Ovary (tissue), 9 donors: Measurements from ENCODE around the gene CYLD. TPM values are rescaled to one million over a fixed set of nuclear protein-coding genes. Genes with fewer than 3 reads are reported as not detected.
A peak's percentile ranks its signal among the peaks of the same experiment; 100 is the strongest.

Experiments used
- DNase-seq, 5 donors: peaks; one replicate each; pipeline ENCODE4 v3.0.0-alpha.2; 2019 to 2020
- H3K27ac ChIP-seq, 2 donors: fragments of 200-600 bp; one replicate each; pipeline versions ENCODE4 v1.5.1 to v1.8.0; 2019 to 2022
- H3K27me3 ChIP-seq: fragments of 200-600 bp; one replicate; pipeline ENCODE4 v1.8.0; 2022
- H3K36me3 ChIP-seq: fragments of 200-600 bp; sonication (generic); one replicate; pipeline ENCODE4 v1.5.1; 2019
- H3K4me1 ChIP-seq: one replicate; pipeline ENCODE4 v1.8.1; 2013; ENCODE audit warnings: mild to moderate bottlenecking, moderate library complexity; ENCODE audit not compliant: insufficient read depth
- H3K4me3 ChIP-seq: fragments of 200-600 bp; sonication (generic); one replicate; pipeline ENCODE4 v1.5.1; 2017
- H3K9me3 ChIP-seq, 2 donors: fragments of 200-600 bp in 1 of 2; sonication (generic) in 1 of 2; one replicate each; pipeline versions ENCODE4 v1.5.1 to v1.8.1; 2013 to 2019; ENCODE audit warnings: mild to moderate bottlenecking in 1 of 2, moderate library complexity in 1 of 2
- EP300 ChIP-seq: sonication (generic); formaldehyde crosslinking; IDR thresholded peaks from one replicate; pipeline ENCODE4 v1.6.1; 2017; ENCODE audit warnings: antibody characterized with exemption
- POLR2A ChIP-seq: fragments of 450-650 bp; IDR thresholded peaks from one replicate; pipeline ENCODE4 v1.6.1; 2017; ENCODE audit warnings: antibody characterized with exemption, mild to moderate bottlenecking, moderate library complexity
- WGBS, 3 donors: extraction: QIAGEN DNeasy Blood & Tissue Kit in 1 of 3; methylation state at CpG; one replicate each; pipeline versions ENCODE4 v1.1.5 to v1.1.7; 2013 to 2017; 5-methylcytosine and 5-hydroxymethylcytosine counted together
- intact Hi-C, 4 donors: fragments of 100-400 bp; cut with DNase I; formaldehyde crosslinking; loops; one replicate each; pipeline versions ENCODE4 v1.11.0 to v1.15.1; 2022 to 2023
- polyA plus RNA-seq, 2 donors: library from polyadenylated mRNA; stranded (reverse); fragments of 200-250 nt in 1 of 2; fragments of 350-450 nt in 1 of 2; fragmentation: Illumina TruSeq in 1 of 2; extraction: RNeasy Lipid Tissue Mini Kit (QIAGEN cat#74804) in 1 of 2; gene quantifications; one replicate each; pipeline ENCODE4 v1.2.3, GENCODE V29; 2013 to 2014
- total RNA-seq, 7 donors: library from RNA; depleted of rRNA in 2 of 7; stranded (reverse); fragments of >200 nt in 2 of 7; fragmentation: NEBNext Ultra II Directional in 3 of 7; extraction: Animal tissue kit (Norgen Biotek cat#: 25700) in 3 of 7; gene quantifications; one replicate each; pipeline versions ENCODE4 v1.1.0 to v1.2.4, GENCODE V29; 2016 to 2023
- TF ChIP-seq, protein P1 (sequence below), 3 donors: fragments of 450-650 bp in 2 of 3; fragments of 200-600 bp in 1 of 3; IDR thresholded peaks; one replicate each; pipeline versions ENCODE4 v1.5.1 to v1.8.0; 2016 to 2022; ENCODE audit warnings: antibody characterized with exemption in 3 of 3, mild to moderate bottlenecking in 1 of 3
- donor health status: DM: no; HTN: no; CAD: no; lungs with moderate emphysema.
- donor health status: DM: no; HTN: no; CAD: no.
- donor health status: Bipolar disorder and iron deficiency.
- donor health status: DM: yes; HTN: yes; CAD: no.
- donor health status: DM: no; HTN: no; CAD: no.
- donor health status: DM: yes; HTN: yes; CAD: no.

Gene CYLD
- total and polyA plus RNA-seq, 9 donors: 11.2 to 57.6 (median 38.6) TPM

DNA sequence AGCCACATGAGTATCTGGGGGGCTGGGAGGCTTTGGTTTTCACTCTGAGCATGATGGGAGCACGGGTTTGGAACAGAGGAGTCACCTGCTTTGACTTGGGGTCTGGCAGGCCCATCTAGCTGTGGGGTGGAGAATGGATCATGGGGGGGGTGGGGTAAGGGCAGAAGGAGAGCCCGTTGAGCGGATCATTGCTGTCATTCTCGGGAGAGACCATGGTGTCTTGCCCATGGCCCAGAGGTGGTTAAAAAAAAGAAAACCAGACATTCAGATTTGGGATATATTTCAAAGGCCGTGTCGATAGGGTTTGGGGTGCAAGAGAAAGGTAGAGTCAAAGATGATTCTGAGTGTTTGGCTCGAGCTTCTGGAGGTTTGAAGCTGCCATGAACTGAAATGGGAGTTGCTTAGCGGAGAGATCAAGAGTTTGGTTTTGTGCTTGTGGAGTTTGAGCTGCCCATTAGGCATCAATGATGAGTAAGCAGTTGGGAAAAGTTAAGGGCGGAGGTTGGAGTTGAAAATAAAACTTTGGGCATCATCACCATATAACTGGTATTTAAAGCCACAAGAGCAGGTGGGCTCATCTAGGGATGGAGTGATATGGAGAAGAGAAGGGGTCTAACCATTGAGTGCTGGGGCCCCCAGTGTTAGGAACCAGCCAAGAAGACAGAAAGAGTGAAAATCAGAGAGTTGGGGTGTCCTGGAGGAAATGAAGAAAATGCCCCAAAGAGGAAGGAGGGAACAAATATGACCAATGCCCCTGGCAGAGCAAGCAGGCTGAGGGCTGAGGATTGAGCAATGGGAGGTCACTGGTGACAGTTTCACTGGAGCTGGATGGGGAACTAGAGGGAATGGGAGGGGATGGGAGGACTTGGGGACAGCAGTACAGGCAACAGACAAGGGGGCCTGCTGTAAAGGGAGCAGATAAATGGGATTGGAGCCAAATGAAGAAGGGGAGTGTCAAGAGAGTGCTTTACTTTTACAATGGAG is 46.6 kb upstream of the CYLD start:
- H3K4me3 ChIP-seq: no peak overlapping the region
- intact Hi-C loops: no loop called here
- H3K36me3 ChIP-seq: no peaks in the 10 kb centered on the region
- WGBS, 3 donors: 93 to 96% (median 95%) methylated on average over 9 of the region's 9 CpGs
- H3K27me3 ChIP-seq: no peaks in the 10 kb centered on the region
- no peak overlapping the region for H3K27ac ChIP-seq
- no peaks in the 10 kb centered on the region for H3K9me3 ChIP-seq
- peaks cover 10% of the 10 kb centered on the region for H3K4me1 ChIP-seq
- DNase-seq: no peak
- TF ChIP-seq, protein P1, sequence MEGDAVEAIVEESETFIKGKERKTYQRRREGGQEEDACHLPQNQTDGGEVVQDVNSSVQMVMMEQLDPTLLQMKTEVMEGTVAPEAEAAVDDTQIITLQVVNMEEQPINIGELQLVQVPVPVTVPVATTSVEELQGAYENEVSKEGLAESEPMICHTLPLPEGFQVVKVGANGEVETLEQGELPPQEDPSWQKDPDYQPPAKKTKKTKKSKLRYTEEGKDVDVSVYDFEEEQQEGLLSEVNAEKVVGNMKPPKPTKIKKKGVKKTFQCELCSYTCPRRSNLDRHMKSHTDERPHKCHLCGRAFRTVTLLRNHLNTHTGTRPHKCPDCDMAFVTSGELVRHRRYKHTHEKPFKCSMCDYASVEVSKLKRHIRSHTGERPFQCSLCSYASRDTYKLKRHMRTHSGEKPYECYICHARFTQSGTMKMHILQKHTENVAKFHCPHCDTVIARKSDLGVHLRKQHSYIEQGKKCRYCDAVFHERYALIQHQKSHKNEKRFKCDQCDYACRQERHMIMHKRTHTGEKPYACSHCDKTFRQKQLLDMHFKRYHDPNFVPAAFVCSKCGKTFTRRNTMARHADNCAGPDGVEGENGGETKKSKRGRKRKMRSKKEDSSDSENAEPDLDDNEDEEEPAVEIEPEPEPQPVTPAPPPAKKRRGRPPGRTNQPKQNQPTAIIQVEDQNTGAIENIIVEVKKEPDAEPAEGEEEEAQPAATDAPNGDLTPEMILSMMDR (IDR thresholded peaks at IDR 0.05): no peak
- no peak for TF ChIP-seq POLR2A

DNA sequence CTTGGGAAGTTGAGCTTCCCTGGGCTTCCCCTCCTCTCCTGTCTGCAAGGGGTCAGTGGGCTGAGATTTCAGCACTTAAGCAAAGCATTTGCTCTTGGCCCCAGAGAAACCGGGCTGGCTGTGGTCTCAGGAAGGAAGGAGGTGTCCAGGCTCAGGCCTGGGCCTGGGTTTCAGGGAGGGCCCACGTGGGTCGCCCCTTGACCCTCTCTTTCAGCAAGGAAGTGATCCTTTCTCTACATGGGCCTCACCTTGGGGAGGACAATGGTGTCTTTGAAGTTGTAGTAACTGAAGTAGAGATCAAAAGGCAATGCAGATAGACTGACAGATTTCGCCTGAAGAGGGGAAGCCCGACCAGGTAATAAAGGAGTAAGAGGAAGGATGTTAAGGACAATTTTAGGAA is 45.8 kb upstream of the CYLD start:
- DNase-seq: no peak
- H3K4me3 ChIP-seq: no peak overlapping the region
- WGBS, 3 donors: 74 to 78% (median 77%) methylated on average over 5 of the region's 5 CpGs
- no peaks in the 10 kb centered on the region for H3K36me3 ChIP-seq
- H3K27ac ChIP-seq: no peak overlapping the region
- H3K4me1 ChIP-seq: peaks cover 10% of the 10 kb centered on the region
- H3K9me3 ChIP-seq: no peaks in the 10 kb centered on the region
- intact Hi-C loops: no loop called here
- TF ChIP-seq, protein P1 (IDR thresholded peaks at IDR 0.05): no peak
- TF ChIP-seq EP300 (no peak), POLR2A (no peak)
- no peaks in the 10 kb centered on the region for H3K27me3 ChIP-seq

DNA sequence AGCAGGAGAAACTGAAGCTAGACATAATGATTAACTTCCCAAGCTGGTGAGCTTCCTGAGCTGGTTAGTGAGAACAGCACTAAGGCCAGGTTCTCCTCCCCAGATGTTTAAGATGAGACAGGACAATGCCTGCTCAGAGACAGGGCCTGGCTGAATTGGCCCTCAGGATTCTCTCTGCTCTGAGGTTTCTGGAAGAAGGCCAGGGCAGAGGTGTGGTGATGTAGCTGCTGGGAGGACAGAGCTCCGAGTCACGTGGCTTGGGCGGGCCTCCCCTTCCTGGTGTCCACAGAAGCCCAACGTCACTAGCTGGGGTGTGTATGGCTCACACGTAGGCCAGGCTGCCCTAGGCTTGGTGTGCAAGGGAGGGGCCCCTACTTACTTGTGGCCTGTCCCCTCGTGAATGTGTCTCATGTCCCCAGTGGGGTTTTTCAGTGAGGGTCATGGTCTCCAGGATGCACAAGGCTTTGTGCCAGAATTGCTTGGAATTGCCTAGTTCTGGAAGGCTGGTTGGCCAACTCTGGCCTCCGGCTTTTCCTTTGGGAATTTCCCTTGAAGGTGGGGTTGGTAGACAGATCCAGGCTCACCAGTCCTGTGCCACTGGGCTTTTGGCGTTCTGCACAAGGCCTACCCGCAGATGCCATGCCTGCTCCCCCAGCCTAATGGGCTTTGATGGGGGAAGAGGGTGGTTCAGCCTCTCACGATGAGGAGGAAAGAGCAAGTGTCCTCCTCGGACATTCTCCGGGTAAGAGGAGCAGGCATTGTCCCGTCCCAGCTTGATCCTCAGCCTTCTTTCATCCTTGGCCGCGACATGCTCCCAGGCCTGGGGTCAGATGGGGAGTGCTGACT is 45.1 kb upstream of the CYLD start:
- Histone ChIP-seq H3K9me3 (no peaks in the 10 kb centered on the region), H3K4me1 (peaks cover 10% of the 10 kb centered on the region), H3K27ac (no peak overlapping the region), H3K27me3 (no peaks in the 10 kb centered on the region), H3K4me3 (no peak overlapping the region), H3K36me3 (no peaks in the 10 kb centered on the region)
- intact Hi-C loops: no loop called here
- peak; percentile 43 to 63 (median 51) for DNase-seq
- 64 to 75% (median 70%) methylated on average over 15 of the region's 15 CpGs for WGBS, 3 donors
- TF ChIP-seq POLR2A (no peak), EP300 (no peak)
- TF ChIP-seq, protein P1 (IDR thresholded peaks at IDR 0.05): no peak

DNA sequence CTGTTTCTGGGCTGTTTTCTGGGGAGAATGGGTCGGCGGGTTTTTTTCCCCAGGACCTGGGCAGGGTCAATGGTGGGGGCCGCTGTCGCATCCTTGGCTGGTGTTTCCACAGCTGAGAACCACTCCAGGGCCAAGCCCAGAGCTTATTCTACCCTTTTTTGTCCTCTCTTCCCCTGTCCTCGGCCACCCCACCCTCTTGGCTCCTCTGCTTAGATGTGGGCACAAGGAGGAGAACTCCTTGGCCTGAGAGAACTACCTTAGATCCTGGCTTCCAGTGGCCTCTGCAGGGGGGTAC is 44.5 kb upstream of the CYLD start:
- Histone ChIP-seq H3K4me3 (no peak overlapping the region), H3K9me3 (no peaks in the 10 kb centered on the region), H3K27ac (peak overlapping the region in 1 of 2 donors; percentile 40), H3K27me3 (no peaks in the 10 kb centered on the region), H3K36me3 (no peaks in the 10 kb centered on the region), H3K4me1 (peaks cover 10% of the 10 kb centered on the region)
- no peak for DNase-seq
- no peak for TF ChIP-seq POLR2A
- TF ChIP-seq EP300: no peak
- TF ChIP-seq, protein P1 (IDR thresholded peaks at IDR 0.05): no peak
- 95 to 99% (median 96%) methylated on average over 5 of the region's 5 CpGs for WGBS, 3 donors
- intact Hi-C loops: no loop called here
